Neural crest cell (in vitro differentiated cells): ENCODE data around the gene FBXL19. TPM values are rescaled to one million over a fixed set of nuclear protein-coding genes. Genes with fewer than 3 reads are reported as not detected.

Experiments used
- DNase-seq: peaks from one replicate; pipeline ENCODE4 v3.0.0; 2021; ENCODE audit warnings: low read depth, mixed read lengths, low spot score
- H3K27ac Mint-ChIP-seq: one replicate; pipeline ENCODE4 v1.8.0; 2021; ENCODE audit warnings: mild to moderate bottlenecking, mixed read lengths; ENCODE audit not compliant: unreplicated experiment
- H3K27me3 Mint-ChIP-seq: 2 replicates; pipeline ENCODE4 v1.8.0; 2021; ENCODE audit warnings: low read depth, mild to moderate bottlenecking, mixed read lengths
- H3K36me3 Mint-ChIP-seq: 2 replicates; pipeline ENCODE4 v1.8.0; 2021; ENCODE audit warnings: low read depth, mild to moderate bottlenecking, mixed read lengths
- H3K4me1 Mint-ChIP-seq: 2 replicates; pipeline ENCODE4 v1.8.0; 2021; ENCODE audit warnings: mixed read lengths
- H3K4me3 Mint-ChIP-seq: one replicate; pipeline ENCODE4 v1.8.0; 2021; ENCODE audit warnings: mild to moderate bottlenecking, mixed read lengths
- H3K9me3 Mint-ChIP-seq: 2 replicates; pipeline ENCODE4 v1.8.0; 2021; ENCODE audit warnings: mixed read lengths
- total RNA-seq: library from RNA; stranded (reverse); gene quantifications from 2 replicates; pipeline ENCODE4 v1.2.1, GENCODE V29; 2021
- TF ChIP-seq, protein P1 (sequence below): fragments of 200-600 bp; sonication (generic); conservative IDR thresholded peaks from 2 replicates; pipeline ENCODE4 v1.5.0; 2021; ENCODE audit warnings: antibody characterized with exemption, mild to moderate bottlenecking

The FBXL19 gene
- total RNA-seq, 1 donor from 2014 or later, result 84.7 TPM

DNA sequence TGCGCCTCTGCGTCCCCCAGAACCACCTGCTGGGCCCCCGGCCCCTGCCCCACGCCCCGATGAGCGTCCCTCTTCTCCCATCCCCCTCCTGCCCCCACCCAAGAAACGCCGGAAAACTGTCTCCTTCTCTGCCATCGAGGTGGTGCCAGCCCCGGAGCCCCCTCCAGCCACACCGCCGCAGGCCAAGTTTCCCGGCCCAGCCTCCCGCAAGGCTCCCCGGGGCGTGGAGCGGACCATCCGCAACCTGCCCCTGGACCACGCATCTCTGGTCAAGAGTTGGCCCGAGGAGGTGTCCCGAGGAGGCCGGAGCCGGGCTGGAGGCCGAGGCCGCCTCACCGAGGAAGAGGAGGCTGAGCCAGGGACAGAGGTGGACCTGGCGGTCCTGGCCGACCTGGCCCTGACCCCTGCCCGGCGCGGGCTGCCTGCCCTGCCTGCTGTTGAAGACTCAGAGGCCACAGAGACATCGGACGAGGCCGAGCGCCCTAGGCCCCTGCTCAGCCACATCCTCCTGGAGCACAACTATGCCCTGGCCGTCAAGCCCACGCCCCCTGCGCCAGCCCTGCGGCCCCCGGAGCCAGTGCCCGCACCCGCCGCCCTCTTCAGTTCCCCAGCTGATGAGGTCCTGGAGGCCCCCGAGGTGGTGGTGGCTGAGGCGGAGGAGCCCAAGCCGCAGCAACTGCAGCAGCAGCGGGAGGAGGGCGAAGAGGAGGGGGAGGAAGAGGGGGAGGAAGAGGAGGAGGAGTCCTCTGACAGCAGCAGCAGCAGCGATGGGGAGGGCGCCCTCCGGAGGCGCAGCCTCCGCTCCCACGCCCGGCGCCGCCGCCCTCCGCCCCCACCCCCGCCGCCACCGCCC lies 56.0 kb downstream of the FBXL19 start:
- Mint-ChIP-seq H3K36me3 (peaks cover 15% of the 10 kb centered on the region), H3K4me3 (no peak overlapping the region), H3K27ac (no peak overlapping the region), H3K9me3 (no peaks in the 10 kb centered on the region), H3K27me3 (no peaks in the 10 kb centered on the region), H3K4me1 (no peaks in the 10 kb centered on the region)
- no peak for DNase-seq
- TF ChIP-seq, protein P1, sequence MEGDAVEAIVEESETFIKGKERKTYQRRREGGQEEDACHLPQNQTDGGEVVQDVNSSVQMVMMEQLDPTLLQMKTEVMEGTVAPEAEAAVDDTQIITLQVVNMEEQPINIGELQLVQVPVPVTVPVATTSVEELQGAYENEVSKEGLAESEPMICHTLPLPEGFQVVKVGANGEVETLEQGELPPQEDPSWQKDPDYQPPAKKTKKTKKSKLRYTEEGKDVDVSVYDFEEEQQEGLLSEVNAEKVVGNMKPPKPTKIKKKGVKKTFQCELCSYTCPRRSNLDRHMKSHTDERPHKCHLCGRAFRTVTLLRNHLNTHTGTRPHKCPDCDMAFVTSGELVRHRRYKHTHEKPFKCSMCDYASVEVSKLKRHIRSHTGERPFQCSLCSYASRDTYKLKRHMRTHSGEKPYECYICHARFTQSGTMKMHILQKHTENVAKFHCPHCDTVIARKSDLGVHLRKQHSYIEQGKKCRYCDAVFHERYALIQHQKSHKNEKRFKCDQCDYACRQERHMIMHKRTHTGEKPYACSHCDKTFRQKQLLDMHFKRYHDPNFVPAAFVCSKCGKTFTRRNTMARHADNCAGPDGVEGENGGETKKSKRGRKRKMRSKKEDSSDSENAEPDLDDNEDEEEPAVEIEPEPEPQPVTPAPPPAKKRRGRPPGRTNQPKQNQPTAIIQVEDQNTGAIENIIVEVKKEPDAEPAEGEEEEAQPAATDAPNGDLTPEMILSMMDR, result no peak

DNA sequence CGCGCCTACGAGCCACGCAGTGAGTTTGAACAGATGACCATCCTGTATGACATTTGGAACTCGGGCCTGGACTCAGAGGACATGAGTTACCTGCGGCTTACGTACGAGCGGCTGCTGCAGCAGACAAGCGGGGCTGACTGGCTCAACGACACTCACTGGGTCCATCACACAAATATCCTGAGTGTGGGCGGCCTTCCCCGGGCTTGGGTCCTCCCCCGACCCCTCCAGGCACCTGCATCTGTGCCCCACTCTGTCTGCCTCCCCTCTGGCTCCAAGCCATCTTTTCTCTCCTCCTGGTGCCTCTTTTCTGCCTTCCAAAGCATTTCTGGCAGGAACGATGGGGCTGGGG lies 56.6 kb downstream of the FBXL19 start:
- Mint-ChIP-seq H3K9me3 (no peaks in the 10 kb centered on the region), H3K4me1 (no peaks in the 10 kb centered on the region), H3K4me3 (no peak overlapping the region), H3K36me3 (peaks cover 15% of the 10 kb centered on the region), H3K27ac (no peak overlapping the region), H3K27me3 (no peaks in the 10 kb centered on the region)
- TF ChIP-seq, protein P1, result no peak
- no peak for DNase-seq

DNA sequence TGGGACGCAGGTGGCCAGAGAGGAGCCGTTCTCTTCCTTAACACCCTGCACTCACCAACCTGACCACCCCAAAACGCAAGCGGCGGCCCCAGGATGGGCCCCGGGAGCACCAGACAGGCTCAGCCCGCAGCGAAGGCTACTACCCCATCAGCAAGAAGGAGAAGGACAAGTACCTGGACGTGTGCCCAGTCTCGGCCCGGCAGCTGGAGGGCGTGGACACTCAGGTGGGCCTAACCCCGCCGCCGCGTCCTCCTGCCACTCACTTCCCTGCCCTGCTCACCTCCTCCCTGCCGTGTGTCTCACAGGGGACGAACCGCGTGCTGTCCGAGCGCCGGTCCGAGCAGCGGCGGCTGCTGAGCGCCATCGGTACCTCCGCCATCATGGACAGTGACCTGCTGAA lies 57.1 kb downstream of the FBXL19 start:
- DNase-seq, result no peak
- H3K4me1 Mint-ChIP-seq, result no peaks in the 10 kb centered on the region
- H3K4me3 Mint-ChIP-seq, result no peak overlapping the region
- H3K27ac Mint-ChIP-seq, result no peak overlapping the region
- H3K27me3 Mint-ChIP-seq, result no peaks in the 10 kb centered on the region
- TF ChIP-seq, protein P1, result no peak
- H3K9me3 Mint-ChIP-seq, result no peaks in the 10 kb centered on the region
- peaks cover 15% of the 10 kb centered on the region for H3K36me3 Mint-ChIP-seq

DNA sequence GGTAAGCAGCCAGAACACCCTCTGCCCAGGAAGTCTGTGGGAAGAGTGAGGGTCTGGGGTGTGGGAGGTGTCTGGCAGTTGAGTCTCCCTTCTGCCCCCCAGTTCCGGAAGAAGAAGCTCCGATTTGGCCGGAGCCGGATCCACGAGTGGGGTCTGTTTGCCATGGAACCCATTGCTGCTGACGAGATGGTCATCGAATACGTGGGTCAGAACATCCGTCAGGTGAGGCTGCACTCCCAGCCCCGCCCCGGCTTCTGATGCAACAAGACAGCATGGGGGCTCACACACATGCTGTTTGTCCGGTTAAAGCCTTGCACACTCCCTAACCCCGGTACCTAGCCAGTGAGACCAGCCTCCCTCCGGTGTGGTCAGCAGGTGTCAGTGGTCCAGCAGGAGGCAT lies 57.6 kb downstream of the FBXL19 start:
- H3K4me1 Mint-ChIP-seq, result no peaks in the 10 kb centered on the region
- TF ChIP-seq, protein P1, result no peak
- peaks cover 12% of the 10 kb centered on the region for H3K36me3 Mint-ChIP-seq
- H3K27me3 Mint-ChIP-seq, result no peaks in the 10 kb centered on the region
- DNase-seq, result no peak
- H3K4me3 Mint-ChIP-seq, result no peak overlapping the region
- no peak overlapping the region for H3K27ac Mint-ChIP-seq
- H3K9me3 Mint-ChIP-seq, result no peaks in the 10 kb centered on the region

DNA sequence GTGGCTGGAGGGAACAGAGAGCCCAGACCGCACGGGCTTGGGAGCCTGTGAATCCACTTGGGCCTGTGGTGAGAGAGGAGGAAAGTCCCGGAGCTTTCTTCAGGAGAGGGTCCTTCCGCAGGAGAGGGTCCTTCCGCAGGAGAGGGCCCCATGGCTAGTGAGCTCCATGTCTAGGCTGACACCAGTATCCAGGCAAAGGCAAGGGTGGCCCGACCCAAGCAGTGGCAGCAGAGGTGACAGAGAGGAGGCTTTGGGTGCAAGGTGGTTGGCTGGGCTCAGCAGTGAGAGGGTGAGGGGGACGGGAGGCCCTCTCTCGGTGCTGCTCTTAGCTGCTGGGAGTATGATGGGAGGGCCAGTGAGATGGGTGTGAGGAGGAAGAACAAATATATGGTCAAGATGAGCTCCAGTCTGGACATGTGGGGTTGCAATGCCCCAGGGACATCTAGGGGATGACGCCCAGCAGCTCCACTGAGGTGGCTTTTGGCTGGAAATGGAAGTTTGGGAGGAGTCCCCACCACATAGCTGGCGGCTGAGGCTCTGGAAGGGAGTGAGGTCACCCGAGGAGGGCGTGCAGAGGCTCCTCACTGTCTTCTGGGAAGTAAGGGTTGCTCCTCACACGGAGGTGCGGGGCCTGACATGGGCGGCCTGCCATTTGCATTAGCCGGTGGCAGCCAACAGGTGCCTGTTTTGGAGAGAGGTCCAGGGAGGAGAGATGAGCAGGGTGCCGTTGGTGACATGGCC lies 59.3 kb downstream of the FBXL19 start:
- DNase-seq, result no peak
- Mint-ChIP-seq H3K4me3 (peak overlapping the region; percentile 64), H3K36me3 (peaks cover 9% of the 10 kb centered on the region), H3K4me1 (no peaks in the 10 kb centered on the region), H3K9me3 (no peaks in the 10 kb centered on the region), H3K27me3 (no peaks in the 10 kb centered on the region), H3K27ac (peak overlapping the region; percentile 84)
- TF ChIP-seq, protein P1, result no peak
